Measurements from ENCODE around the gene METAP1D.

METAP1D gene

DNA sequence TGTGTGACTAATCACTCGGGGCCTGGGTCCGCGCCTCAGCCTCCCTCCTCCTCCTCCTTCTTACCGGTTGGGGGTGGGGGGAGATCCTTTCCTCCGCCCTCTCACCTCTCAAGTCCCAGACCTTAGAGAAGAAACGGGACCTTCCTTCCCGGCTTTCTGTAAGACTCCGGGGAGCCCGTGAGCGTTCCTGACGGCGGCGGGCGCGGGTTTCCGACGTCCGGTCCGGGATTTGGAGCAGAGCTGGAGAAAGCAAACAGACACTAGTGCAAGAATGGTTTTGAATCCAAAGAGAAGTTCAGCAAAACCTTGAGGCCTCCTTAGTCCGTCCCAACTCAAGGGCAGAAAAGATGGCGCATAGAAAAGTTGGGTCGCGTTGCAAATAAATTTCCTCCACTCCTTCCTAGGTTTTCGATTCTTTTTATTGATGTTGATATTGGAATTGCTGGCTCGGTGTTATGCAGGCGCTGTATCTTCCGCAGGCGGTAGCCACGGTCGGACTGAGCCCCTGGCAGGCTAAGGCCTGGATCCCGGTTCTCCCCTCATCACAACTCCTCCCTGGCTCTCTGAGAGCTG, 87.5 kb downstream of the METAP1D start:
- no peak overlapping the region for H3K4me3 ChIP-seq (ENCODE audit: low read length)
- no peak overlapping the region for H2AFZ ChIP-seq (ENCODE audit: low read depth, low read length)
- TF ChIP-seq, protein P1, sequence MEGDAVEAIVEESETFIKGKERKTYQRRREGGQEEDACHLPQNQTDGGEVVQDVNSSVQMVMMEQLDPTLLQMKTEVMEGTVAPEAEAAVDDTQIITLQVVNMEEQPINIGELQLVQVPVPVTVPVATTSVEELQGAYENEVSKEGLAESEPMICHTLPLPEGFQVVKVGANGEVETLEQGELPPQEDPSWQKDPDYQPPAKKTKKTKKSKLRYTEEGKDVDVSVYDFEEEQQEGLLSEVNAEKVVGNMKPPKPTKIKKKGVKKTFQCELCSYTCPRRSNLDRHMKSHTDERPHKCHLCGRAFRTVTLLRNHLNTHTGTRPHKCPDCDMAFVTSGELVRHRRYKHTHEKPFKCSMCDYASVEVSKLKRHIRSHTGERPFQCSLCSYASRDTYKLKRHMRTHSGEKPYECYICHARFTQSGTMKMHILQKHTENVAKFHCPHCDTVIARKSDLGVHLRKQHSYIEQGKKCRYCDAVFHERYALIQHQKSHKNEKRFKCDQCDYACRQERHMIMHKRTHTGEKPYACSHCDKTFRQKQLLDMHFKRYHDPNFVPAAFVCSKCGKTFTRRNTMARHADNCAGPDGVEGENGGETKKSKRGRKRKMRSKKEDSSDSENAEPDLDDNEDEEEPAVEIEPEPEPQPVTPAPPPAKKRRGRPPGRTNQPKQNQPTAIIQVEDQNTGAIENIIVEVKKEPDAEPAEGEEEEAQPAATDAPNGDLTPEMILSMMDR (IDR thresholded peaks at IDR 0.05; ENCODE audit: low read depth, low read length): no peak
- no peak for TF ChIP-seq EZH2phosphoT487 (IDR thresholded peaks at IDR 0.05; ENCODE audit: low read depth)
- no peaks in the 10 kb centered on the region; the same call in 1 of the 2 replicates for H3K4me1 ChIP-seq (ENCODE audit: low read length)
- no peaks in the 10 kb centered on the region for H4K20me1 ChIP-seq (ENCODE audit: insufficient read depth, low read length)
- H3K9me3 ChIP-seq (ENCODE audit: insufficient read depth, low read length): no peaks in the 10 kb centered on the region
- H3K27me3 ChIP-seq (ENCODE audit: low read depth, low read length): peaks cover 4% of the 10 kb centered on the region; the same call in 1 of the 2 replicates
- H3K79me2 ChIP-seq (ENCODE audit: low read length): no peaks in the 10 kb centered on the region
- no peak overlapping the region for H3K9ac ChIP-seq (ENCODE audit: low read length)
- no peaks in the 10 kb centered on the region for H3K36me3 ChIP-seq (replicated peaks; ENCODE audit: low read depth, low read length)
- H3K27ac ChIP-seq (ENCODE audit: low read length): no peak overlapping the region
- no peak overlapping the region for H3K4me2 ChIP-seq (ENCODE audit: low read length)

DNA sequence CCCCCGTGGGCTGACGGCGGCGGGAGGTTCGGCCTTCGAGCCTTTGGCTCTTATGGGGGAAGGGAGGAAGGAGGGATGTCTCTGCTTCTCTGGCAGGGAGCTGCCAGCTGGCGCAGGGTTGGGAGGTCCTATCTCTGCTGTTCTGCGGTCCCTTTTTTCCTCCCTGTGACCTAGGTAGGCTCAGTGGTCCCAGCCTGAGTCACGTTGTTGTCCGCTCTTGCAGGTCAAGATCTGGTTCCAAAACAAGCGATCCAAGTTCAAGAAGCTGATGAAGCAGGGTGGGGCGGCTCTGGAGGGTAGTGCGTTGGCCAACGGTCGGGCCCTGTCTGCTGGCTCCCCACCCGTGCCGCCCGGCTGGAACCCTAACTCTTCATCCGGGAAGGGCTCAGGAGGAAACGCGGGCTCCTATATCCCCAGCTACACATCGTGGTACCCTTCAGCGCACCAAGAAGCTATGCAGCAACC, 88.1 kb downstream of the METAP1D start:
- H4K20me1 ChIP-seq (ENCODE audit: insufficient read depth, low read length): no peaks in the 10 kb centered on the region
- no peaks in the 10 kb centered on the region for H3K79me2 ChIP-seq (ENCODE audit: low read length)
- no peak for TF ChIP-seq EZH2phosphoT487 (IDR thresholded peaks at IDR 0.05; ENCODE audit: low read depth)
- TF ChIP-seq, protein P1 (IDR thresholded peaks at IDR 0.05; ENCODE audit: low read depth, low read length): no peak
- H2AFZ ChIP-seq (ENCODE audit: low read depth, low read length): no peak overlapping the region
- H3K27me3 ChIP-seq (ENCODE audit: low read depth, low read length): peaks cover 9% of the 10 kb centered on the region; the same call in 1 of the 2 replicates
- no peaks in the 10 kb centered on the region; the same call in 1 of the 2 replicates for H3K4me1 ChIP-seq (ENCODE audit: low read length)
- no peak overlapping the region for H3K9ac ChIP-seq (ENCODE audit: low read length)
- H3K4me2 ChIP-seq (ENCODE audit: low read length): no peak overlapping the region
- H3K36me3 ChIP-seq (replicated peaks; ENCODE audit: low read depth, low read length): no peaks in the 10 kb centered on the region
- no peak overlapping the region for H3K4me3 ChIP-seq (ENCODE audit: low read length)
- H3K27ac ChIP-seq (ENCODE audit: low read length): no peak overlapping the region
- no peaks in the 10 kb centered on the region for H3K9me3 ChIP-seq (ENCODE audit: insufficient read depth, low read length)

DNA sequence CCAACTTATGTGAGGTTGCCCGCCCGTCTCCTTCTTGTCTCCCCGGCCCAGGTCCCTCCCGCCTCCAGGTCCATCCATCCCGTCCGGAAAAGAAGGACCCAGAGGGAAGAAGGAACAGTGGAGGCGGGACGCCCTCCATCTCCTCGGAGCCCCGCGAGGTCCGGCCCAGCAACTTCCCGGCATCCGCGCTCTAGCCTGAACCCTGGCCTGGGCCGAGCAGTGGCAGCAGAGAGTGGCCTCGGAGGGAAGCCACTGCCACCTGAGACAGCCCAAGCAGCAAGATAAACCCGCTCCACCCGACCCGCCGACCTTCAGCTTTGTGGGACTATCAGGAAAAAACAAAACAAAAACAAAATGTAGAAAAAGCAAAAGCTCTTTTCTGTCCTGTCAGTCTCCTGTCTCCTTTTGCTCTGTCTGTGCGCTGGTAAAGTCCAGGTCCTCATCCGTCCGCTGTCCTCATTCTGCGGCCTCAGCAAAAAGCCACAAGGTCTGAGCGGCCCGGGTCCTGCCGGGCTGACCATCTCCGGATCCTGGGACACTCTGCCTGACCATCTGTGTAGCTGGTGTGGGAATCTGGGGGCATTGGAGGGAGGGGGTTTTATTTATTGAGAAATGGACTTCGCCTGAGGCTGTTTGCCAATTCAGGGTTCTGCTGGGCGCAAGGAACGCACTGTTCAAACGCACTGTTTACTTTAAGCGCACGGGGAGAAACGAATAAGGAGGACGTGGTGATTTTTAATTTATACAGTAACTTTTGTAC, 88.7 kb downstream of the METAP1D start:
- H3K9me3 ChIP-seq (ENCODE audit: insufficient read depth, low read length): no peaks in the 10 kb centered on the region
- no peaks in the 10 kb centered on the region for H3K36me3 ChIP-seq (replicated peaks; ENCODE audit: low read depth, low read length)
- TF ChIP-seq EZH2phosphoT487 (IDR thresholded peaks at IDR 0.05; ENCODE audit: low read depth): no peak
- TF ChIP-seq, protein P1 (IDR thresholded peaks at IDR 0.05; ENCODE audit: low read depth, low read length): no peak
- H4K20me1 ChIP-seq (ENCODE audit: insufficient read depth, low read length): no peaks in the 10 kb centered on the region
- H3K27ac ChIP-seq (ENCODE audit: low read length): no peak overlapping the region
- no peak overlapping the region for H2AFZ ChIP-seq (ENCODE audit: low read depth, low read length)
- H3K4me2 ChIP-seq (ENCODE audit: low read length): no peak overlapping the region
- peaks cover 12% of the 10 kb centered on the region; the same call in 1 of the 2 replicates for H3K27me3 ChIP-seq (ENCODE audit: low read depth, low read length)
- H3K4me3 ChIP-seq (ENCODE audit: low read length): no peak overlapping the region
- H3K79me2 ChIP-seq (ENCODE audit: low read length): no peaks in the 10 kb centered on the region
- H3K9ac ChIP-seq (ENCODE audit: low read length): no peak overlapping the region
- no peaks in the 10 kb centered on the region; the same call in 1 of the 2 replicates for H3K4me1 ChIP-seq (ENCODE audit: low read length)

DNA sequence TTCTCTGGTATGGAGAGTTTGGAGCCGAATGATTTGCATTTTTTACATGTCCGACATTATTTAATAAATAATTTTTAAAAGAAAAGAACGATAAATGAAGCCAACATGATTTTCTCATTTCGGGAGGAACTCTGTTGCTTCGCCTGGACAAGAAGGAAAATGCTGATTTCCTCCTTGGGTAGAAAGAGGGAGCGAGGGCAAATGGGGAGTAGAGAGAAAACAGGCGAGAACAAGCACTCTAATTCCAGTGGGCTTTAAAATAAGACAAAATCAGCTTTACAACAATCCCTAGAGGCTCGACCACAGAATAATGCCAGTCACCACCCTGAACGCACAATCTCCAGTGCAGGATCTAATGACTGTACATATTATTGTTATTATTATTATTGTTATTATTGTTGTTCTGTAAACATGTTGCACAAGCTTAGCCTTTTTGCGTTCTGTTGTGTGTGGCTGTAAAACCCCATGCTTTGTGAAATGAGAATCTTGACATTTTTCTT, 89.3 kb downstream of the METAP1D start:
- H3K27ac ChIP-seq (ENCODE audit: low read length): no peak overlapping the region
- no peaks in the 10 kb centered on the region for H3K9me3 ChIP-seq (ENCODE audit: insufficient read depth, low read length)
- H3K4me1 ChIP-seq (ENCODE audit: low read length): no peaks in the 10 kb centered on the region; the same call in 1 of the 2 replicates
- H2AFZ ChIP-seq (ENCODE audit: low read depth, low read length): no peak overlapping the region
- H3K36me3 ChIP-seq (replicated peaks; ENCODE audit: low read depth, low read length): no peaks in the 10 kb centered on the region
- TF ChIP-seq, protein P1 (IDR thresholded peaks at IDR 0.05; ENCODE audit: low read depth, low read length): no peak
- no peak for TF ChIP-seq EZH2phosphoT487 (IDR thresholded peaks at IDR 0.05; ENCODE audit: low read depth)
- H4K20me1 ChIP-seq (ENCODE audit: insufficient read depth, low read length): no peaks in the 10 kb centered on the region
- H3K9ac ChIP-seq (ENCODE audit: low read length): no peak overlapping the region
- H3K4me2 ChIP-seq (ENCODE audit: low read length): no peak overlapping the region
- H3K79me2 ChIP-seq (ENCODE audit: low read length): no peaks in the 10 kb centered on the region
- peaks cover 12% of the 10 kb centered on the region; the same call in 1 of the 2 replicates for H3K27me3 ChIP-seq (ENCODE audit: low read depth, low read length)
- no peak overlapping the region for H3K4me3 ChIP-seq (ENCODE audit: low read length)
